K562 (cell line): Measurements from ENCODE around the gene EFCAB8. TPM values are rescaled to one million over a fixed set of nuclear protein-coding genes. Genes with fewer than 3 reads are reported as not detected.

ENCODE experiments used
- ATAC-seq: fragments of 200-7000 bp; cut with Tn5 transposase; 3 replicates; pipeline ENCODE4 v1.9.1; 2020; ENCODE audit warnings: moderate library complexity
- BruUV-seq: library from RNA; stranded (reverse); fragments of 400-500 nt; replicated peaks from 2 replicates; lab custom pipeline; 2021; lab: Mats Ljungman, UMichigan
- CTCF ChIA-PET: fragments of 300-600 bp; formaldehyde crosslinking; extraction: SDS; loops from one replicate; lab custom pipeline; 2021; ENCODE audit warnings: low intra/inter-chr PET ratio; lab: Yijun Ruan, JAX
- POLR2A ChIA-PET: fragments of 300-600, 350-650 bp; sonication (Branson Sonifier 250); formaldehyde crosslinking; extraction: SDS; loops from one replicate; lab custom pipeline; 2021; ENCODE audit warnings: antibody characterized with exemption, inconsistent platforms; lab: Yijun Ruan, JAX
- DNase-seq, 4 experiments: peaks; one replicate each; pipeline versions ENCODE4 v3.0.0 to v3.0.0-alpha.2; 2011 to 2018; ENCODE audit warnings: low spot score in 3 of 4, mixed read lengths in 3 of 4; ENCODE audit errors: extremely low read depth in 1 of 4
- FAIRE-seq: peaks from 2 replicates; lab custom pipeline; 2011; peaks lifted over from hg19 to GRCh38; lab: Jason Lieb, UNC
- H2AFZ ChIP-seq: 2 replicates; pipeline ENCODE4 v1.6.0; 2011; ENCODE audit warnings: low read depth, low read length, control low read depth, inconsistent platforms
- H3K27ac ChIP-seq: fragments of 200-600 bp; 3 replicates; pipeline ENCODE4 v1.8.0; 2011; ENCODE audit warnings: low read depth, mild to moderate bottlenecking, control low read depth, inconsistent platforms, low read length, moderate library complexity, mixed read lengths; ENCODE audit errors: extremely low read depth
- H3K27me3 ChIP-seq, 2 experiments: fragments of 300-600 bp in 1 of 2; 2 replicates in 1 of 2; 3 replicates in 1 of 2; pipeline versions ENCODE4 v1.6.0 to v1.8.0; 2011; ENCODE audit warnings: inconsistent platforms in 2 of 2, low read length in 2 of 2, mild to moderate bottlenecking in 1 of 2, mixed read lengths in 1 of 2, moderate library complexity in 1 of 2; ENCODE audit not compliant: control insufficient read depth in 2 of 2, insufficient read depth in 2 of 2
- H3K36me3 ChIP-seq: fragments of 300-600 bp; 3 replicates; pipeline ENCODE4 v1.8.0; 2011; ENCODE audit warnings: mild to moderate bottlenecking, low read length, inconsistent platforms; ENCODE audit not compliant: control insufficient read depth, insufficient read depth
- H3K4me1 ChIP-seq, 2 experiments: fragments of 200-600 bp in 1 of 2; replicated peaks in 1 of 2; 2 replicates in 1 of 2; 3 replicates in 1 of 2; pipeline versions ENCODE4 v1.5.1 to v1.8.0; 2011; ENCODE audit warnings: inconsistent platforms in 2 of 2, low read length in 2 of 2, mild to moderate bottlenecking in 1 of 2, mixed read lengths in 1 of 2, moderate library complexity in 1 of 2; ENCODE audit not compliant: control insufficient read depth in 2 of 2, insufficient read depth in 2 of 2
- H3K4me2 ChIP-seq: 2 replicates; pipeline ENCODE4 v1.6.1; 2011; ENCODE audit warnings: low read length, control low read depth, inconsistent platforms, mixed read lengths; ENCODE audit not compliant: insufficient read depth
- H3K4me3 ChIP-seq: fragments of 200-600 bp; sonication (generic), shearing (Covaris generic); 2 replicates; pipeline ENCODE4 v1.5.1; 2016; ENCODE audit warnings: control low read depth, inconsistent platforms
- H3K79me2 ChIP-seq: fragments of 200-600 bp; 3 replicates; pipeline ENCODE4 v1.8.0; 2011; ENCODE audit warnings: low read length, inconsistent platforms; ENCODE audit not compliant: control insufficient read depth, insufficient read depth
- H3K9ac ChIP-seq, 2 experiments: 2 replicates each; pipeline versions ENCODE4 v1.6.0 to v1.6.1; 2011; ENCODE audit warnings: low read depth in 2 of 2, low read length in 2 of 2, control low read depth in 1 of 2, inconsistent platforms in 1 of 2, mild to moderate bottlenecking in 1 of 2, mixed read lengths in 1 of 2; ENCODE audit not compliant: insufficient read depth in 1 of 2
- H3K9me1 ChIP-seq: one replicate; pipeline ENCODE4 v1.6.0; 2011; ENCODE audit warnings: inconsistent platforms, mild to moderate bottlenecking, low read length, moderate library complexity; ENCODE audit not compliant: control insufficient read depth, insufficient read depth
- H3K9me3 ChIP-seq: replicated peaks from 2 replicates; pipeline ENCODE4 v1.5.1; 2011; ENCODE audit warnings: low read depth, low read length, inconsistent platforms; ENCODE audit not compliant: control insufficient read depth, insufficient read depth
- H4K20me1 ChIP-seq: replicated peaks from 2 replicates; pipeline ENCODE4 v1.6.1; 2011; ENCODE audit warnings: low read length, inconsistent platforms, mixed read lengths; ENCODE audit not compliant: control insufficient read depth, insufficient read depth
- CREB5 ChIP-seq: fragments of 250-450 bp; sonication (Bioruptor Pico); IDR thresholded peaks from 2 replicates; pipeline ENCODE4 v1.5.0; 2020; ENCODE audit warnings: mild to moderate bottlenecking
- MYBL2 ChIP-seq, 2 experiments: fragments of 450-650 bp in 1 of 2; sonication (generic) in 1 of 2; formaldehyde crosslinking in 1 of 2; IDR thresholded peaks; 2 replicates each; pipeline versions ENCODE4 v1.6.1 to v1.8.1; 2017 to 2022; ENCODE audit warnings: borderline replicate concordance in 1 of 2, inconsistent platforms in 1 of 2, low read depth in 1 of 2, mild to moderate bottlenecking in 1 of 2, missing genetic modification reagents in 1 of 2, moderate library complexity in 1 of 2
- NR1H2 ChIP-seq: sonication (generic); formaldehyde crosslinking; IDR thresholded peaks from 2 replicates; pipeline ENCODE4 v1.4.0; 2020; ENCODE audit warnings: mild to moderate bottlenecking, missing genetic modification reagents
- PHF8 ChIP-seq: fragments of 200-600 bp; sonication (generic); IDR thresholded peaks from 2 replicates; pipeline ENCODE4 v1.6.1; 2012; ENCODE audit warnings: mixed run types, mild to moderate bottlenecking, inconsistent platforms, low read length, moderate library complexity, borderline replicate concordance
- SMAD1 ChIP-seq: fragments of 150-350 bp; IDR thresholded peaks from 2 replicates; pipeline ENCODE4 v1.6.1; 2014; ENCODE audit warnings: low read length, low read depth; ENCODE audit not compliant: partially characterized antibody
- U2AF2 ChIP-seq: fragments of 200-400 bp; formaldehyde crosslinking; optimal IDR thresholded peaks from 2 replicates; pipeline ENCODE3; 2017; ENCODE audit warnings: low read depth, mild to moderate bottlenecking, low read length
- ZNF79 ChIP-seq: fragments of 250-450 bp; sonication (Bioruptor Pico); IDR thresholded peaks from 2 replicates; pipeline ENCODE4 v1.4.0; 2020; ENCODE audit warnings: low read depth, mild to moderate bottlenecking, moderate library complexity
- WGBS: fragments of 100-300 bp; shearing (Covaris generic); methylation state at CpG from one replicate; pipeline ENCODE4 v1.1.6; 2016; ENCODE audit warnings: low coverage, mixed read lengths; ENCODE audit not compliant: insufficient coverage; ENCODE audit errors: missing lambda C conversion rate; 5-methylcytosine and 5-hydroxymethylcytosine counted together
- in situ Hi-C: fragments of 300-500 bp; cut with MboI; formaldehyde crosslinking; loops from 4 replicates; pipeline ENCODE4 v1.15.0; 2018; ENCODE audit warnings: inconsistent platforms, mixed read lengths
- intact Hi-C: fragments of 100-400 bp; cut with micrococcal nuclease; formaldehyde crosslinking; loops from 2 replicates; pipeline ENCODE4 v1.14.2; 2022
- polyA plus RNA-seq, 8 experiments: library from polyadenylated mRNA; depleted of rRNA in 4 of 8; stranded (reverse) in 5 of 8; unstranded in 3 of 8; fragments of >200 nt; fragmentation: Nextera tagmentation in 2 of 8; fragmentation: Illumina TruSeq in 1 of 8; extraction: Ambion mirVana in 2 of 8; extraction: Trizol in 1 of 8; gene quantifications; 2 replicates each; pipeline versions ENCODE4 v1.2.1 to v1.2.3, GENCODE V29; 2011 to 2014; ENCODE audit warnings: inconsistent platforms in 1 of 8, missing spikeins in 1 of 8
- total RNA-seq, 7 experiments: library from RNA; depleted of rRNA in 6 of 7; stranded (reverse); fragments of >200 nt in 6 of 7; fragmentation: Illumina TruSeq in 2 of 7; extraction: Trizol in 2 of 7; gene quantifications; 2 replicates each; pipeline versions ENCODE4 v1.2.1 to v1.2.3, GENCODE V29; 2011 to 2021; ENCODE audit warnings: low replicate concordance in 1 of 7

Gene EFCAB8
- total and polyA plus RNA-seq, 9 of the 15 experiments (the other 6 are each of a cell fraction or from before 2014, with no cell fraction given) = 0.03 to 0.18 (median 0.11) TPM; not detected in 6

DNA sequence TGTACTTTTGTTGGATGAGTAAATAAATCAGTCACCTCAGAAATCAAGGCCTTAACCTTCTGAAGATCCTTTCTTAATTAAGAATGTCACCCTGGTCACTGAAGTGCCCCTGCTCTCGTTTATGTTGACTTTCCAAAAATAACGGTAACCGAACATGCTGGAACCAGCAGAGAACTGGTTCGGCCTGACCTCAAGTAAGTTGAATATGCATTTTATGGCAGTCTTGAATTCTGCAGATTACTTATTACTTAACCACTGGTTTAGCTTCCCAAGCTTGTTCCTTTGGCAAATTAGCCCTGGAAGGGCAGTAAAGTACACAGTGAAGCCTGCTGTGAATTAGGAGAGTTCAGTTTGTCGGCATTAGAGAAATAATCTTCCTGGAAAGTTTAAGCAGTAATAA lies 26.7 kb upstream of the EFCAB8 start:
- FAIRE-seq = no peak
- no peak overlapping the region for H3K27ac ChIP-seq
- in situ Hi-C loops (no loop called here), intact Hi-C loops (no loop called here)
- H3K9me1 ChIP-seq = no peaks in the 10 kb centered on the region
- H2AFZ ChIP-seq = no peak overlapping the region
- POLR2A ChIA-PET = interaction anchor here (5.0 kb wide), 1 partner anchor 13 kb away, joined by 23 read pairs; no protein-coding TSS in a partner anchor
- no peaks in the 10 kb centered on the region for H3K9me3 ChIP-seq
- 89% methylated on average over 5 of the region's 5 CpGs for WGBS
- CTCF ChIA-PET = no interaction called here
- ATAC-seq = no peak
- H4K20me1 ChIP-seq = 0 out of 2 replicates have a peak, but pooled peaks cover 5% of the 10 kb centered on the region
- H3K27me3 ChIP-seq = no peaks in the 10 kb centered on the region
- H3K4me2 ChIP-seq = no peak overlapping the region
- no peak for TF ChIP-seq CREB5 (CRISPR knock-in tag)
- TF ChIP-seq SMAD1 = no peak
- no peak for TF ChIP-seq U2AF2
- no peak for TF ChIP-seq PHF8
- TF ChIP-seq NR1H2 = no peak
- no peak for TF ChIP-seq ZNF79 (CRISPR knock-in tag)
- TF ChIP-seq MYBL2 (IDR thresholded peaks at IDR 0.05; ENCODE audit: low read depth) = no peak
- no peak for TF ChIP-seq MYBL2 (CRISPR knock-in tag; IDR thresholded peaks at IDR 0.05; ENCODE audit: borderline replicate concordance)
- H3K9ac ChIP-seq = no peak overlapping the region
- peaks cover 75% of the 10 kb centered on the region for H3K79me2 ChIP-seq
- DNase-seq = no peak
- peaks cover 90% of the 10 kb centered on the region for H3K36me3 ChIP-seq
- no peak overlapping the region for H3K4me3 ChIP-seq
- no TSS peak for BruUV-seq
- H3K4me1 ChIP-seq = no peaks in the 10 kb centered on the region
